Cardiac fibroblast (primary cell): ENCODE data around the gene NEDD4L.
A peak's percentile ranks its signal among the peaks of the same experiment; 100 is the strongest.
"Not testable (repeated sequence)": the region's sequence is repeated elsewhere in the genome, so short reads cannot be mapped to it uniquely, and the experiment has no call there.

Experiments
- DNase-seq, 2 donors: peaks; one replicate each; pipeline versions ENCODE4 v3.0.0 to v3.0.0-alpha.2; 2010; ENCODE audit warnings: low read depth in 2 of 2
- H3K4me3 ChIP-seq, 2 donors: replicated peaks in 1 of 2; 1 replicate in 1 of 2; 2 replicates in 1 of 2; pipeline ENCODE4 v1.5.1; 2011; ENCODE audit warnings: low read depth in 2 of 2, low read length in 2 of 2, mild to moderate bottlenecking in 2 of 2, moderate library complexity in 1 of 2
- TF ChIP-seq, protein P1 (sequence below): IDR thresholded peaks from one replicate; pipeline ENCODE4 v1.5.1; 2011; ENCODE audit warnings: low read depth, mild to moderate bottlenecking, low read length, inconsistent platforms

Gene NEDD4L

DNA sequence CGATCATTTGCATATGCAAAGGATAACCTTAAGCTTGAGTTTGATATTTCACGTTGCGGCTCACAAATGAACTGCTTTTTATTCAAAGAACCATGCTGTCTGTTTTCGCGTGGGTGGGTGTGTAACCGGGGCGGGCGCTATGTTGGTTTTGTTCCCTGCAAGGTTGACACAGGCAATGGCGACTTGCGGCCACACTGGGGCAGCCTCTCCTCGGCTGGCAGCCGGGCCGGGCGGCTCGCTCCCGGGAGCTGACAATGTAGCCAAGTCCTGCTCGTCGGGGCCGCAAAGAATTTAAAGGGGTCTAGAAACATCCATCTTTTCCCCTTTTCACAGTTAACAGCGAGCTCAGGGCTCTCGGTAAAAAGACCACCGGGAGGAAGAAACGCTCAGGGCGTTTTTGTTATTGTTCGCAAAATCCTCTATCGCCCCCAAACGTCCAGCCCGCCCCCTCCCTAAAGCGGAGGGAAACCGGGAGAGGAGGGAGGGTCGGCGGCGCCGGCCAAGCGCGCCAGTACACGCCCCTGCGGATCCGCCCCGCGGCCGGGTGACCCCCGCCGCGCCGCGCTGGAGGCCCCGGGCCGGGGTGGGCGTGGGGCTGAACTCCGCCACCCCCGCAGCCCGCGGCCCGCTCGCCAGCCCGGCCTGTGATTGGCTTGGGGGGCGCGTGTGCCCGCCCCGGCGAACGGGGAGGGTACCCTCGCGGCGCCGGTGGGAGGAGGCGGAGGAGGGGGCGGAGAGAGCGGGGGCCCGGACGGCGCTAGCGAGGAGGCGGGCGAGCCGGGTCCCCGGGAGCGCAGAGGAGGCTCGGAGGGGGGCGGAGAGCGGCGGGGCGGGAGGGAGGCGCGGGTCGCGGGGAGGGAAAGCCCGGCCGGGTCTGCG is at the start of gene NEDD4L:
NEDD4L (plus strand) TSS at position 736 of the 879 bp plus-strand sequence. CDS start 435 bp downstream, outside the sequence.
- TF ChIP-seq, protein P1, sequence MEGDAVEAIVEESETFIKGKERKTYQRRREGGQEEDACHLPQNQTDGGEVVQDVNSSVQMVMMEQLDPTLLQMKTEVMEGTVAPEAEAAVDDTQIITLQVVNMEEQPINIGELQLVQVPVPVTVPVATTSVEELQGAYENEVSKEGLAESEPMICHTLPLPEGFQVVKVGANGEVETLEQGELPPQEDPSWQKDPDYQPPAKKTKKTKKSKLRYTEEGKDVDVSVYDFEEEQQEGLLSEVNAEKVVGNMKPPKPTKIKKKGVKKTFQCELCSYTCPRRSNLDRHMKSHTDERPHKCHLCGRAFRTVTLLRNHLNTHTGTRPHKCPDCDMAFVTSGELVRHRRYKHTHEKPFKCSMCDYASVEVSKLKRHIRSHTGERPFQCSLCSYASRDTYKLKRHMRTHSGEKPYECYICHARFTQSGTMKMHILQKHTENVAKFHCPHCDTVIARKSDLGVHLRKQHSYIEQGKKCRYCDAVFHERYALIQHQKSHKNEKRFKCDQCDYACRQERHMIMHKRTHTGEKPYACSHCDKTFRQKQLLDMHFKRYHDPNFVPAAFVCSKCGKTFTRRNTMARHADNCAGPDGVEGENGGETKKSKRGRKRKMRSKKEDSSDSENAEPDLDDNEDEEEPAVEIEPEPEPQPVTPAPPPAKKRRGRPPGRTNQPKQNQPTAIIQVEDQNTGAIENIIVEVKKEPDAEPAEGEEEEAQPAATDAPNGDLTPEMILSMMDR: peak; percentile 92
- H3K4me3 ChIP-seq: peak within 1 kb of the TSS; percentile 71 to 84
- peak; percentile 82 to 90 for DNase-seq

DNA sequence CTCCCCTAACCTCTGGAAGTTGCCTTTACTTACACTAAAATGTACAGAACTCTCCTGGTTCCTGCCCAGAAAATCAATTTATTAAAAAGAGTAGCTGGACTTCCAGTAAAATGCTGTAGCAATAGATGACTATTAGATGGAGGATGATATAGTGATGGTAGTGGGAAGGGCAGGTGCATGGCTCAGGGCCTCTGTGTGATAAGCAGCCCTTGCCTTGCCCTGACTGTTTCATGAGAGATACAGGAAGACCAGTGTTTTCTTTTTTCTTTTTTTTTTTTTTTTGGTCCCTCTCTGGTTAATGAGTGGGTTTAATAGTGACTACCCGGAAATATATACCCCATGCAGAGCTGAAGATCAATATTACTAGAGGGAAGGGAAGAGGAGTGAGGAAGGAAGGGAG is 48.7 kb upstream of the NEDD4L start:
- TF ChIP-seq, protein P1: no peak
- H3K4me3 ChIP-seq: no peak overlapping the region
- DNase-seq: no peak

DNA sequence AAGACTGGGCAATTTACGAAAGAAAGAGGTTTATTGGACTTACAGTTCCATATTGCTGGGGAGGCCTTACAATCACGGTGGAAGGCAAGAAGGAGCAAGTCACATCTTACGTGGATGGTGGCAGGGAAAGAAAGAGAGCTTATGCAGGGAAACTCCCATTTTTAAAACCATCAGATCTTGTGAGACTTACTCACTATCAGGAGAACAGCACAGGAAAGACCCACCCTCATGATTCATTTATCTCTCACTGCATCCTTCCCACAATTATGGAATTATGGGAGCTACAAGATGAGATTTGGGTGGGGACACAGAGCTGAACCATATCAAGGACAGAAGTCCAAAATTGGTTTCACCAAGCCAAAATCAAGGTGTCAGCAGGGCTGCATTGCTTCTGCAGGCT is 47.1 kb upstream of the NEDD4L start:
- DNase-seq: peak in 1 of 2 donors; percentile 13
- not testable (repeated sequence) for H3K4me3 ChIP-seq

DNA sequence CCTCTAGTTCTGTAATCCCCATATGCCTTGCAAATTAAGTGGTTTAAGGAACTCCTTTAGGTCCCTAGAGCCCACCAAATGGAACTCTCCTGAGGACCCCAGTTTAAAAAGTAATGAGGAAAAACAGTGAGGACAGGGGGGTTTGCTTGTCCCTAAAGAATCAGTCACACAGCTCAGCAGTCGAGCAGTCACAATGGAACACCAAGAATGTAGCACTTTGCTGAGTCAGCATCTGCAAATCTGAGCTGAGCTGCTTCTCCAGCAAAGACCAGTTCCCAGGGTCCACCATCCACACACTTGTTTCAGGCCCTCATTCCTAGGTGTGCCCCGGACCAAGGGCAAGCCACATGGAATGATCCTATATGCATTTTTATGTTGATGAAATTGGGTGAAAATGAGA is 46.2 kb upstream of the NEDD4L start:
- no peak for DNase-seq
- no peak overlapping the region for H3K4me3 ChIP-seq
- TF ChIP-seq, protein P1: no peak

DNA sequence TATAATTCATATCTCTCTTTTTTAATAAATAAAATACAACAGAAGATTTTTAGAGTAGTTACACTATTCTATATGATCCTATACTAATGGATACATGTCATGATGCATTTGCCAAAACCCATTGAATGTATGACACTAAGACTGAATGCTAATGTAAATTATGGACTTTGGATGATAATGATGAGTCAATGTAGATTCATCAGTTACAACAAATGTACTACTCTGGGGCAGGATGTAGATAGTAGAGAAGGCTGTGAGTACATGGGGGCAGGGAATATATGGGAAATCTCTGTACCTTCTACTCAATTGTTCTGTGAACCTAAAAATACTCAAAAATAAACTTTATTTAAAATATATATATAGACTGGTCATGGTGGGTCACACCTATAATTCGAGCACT is 45.6 kb upstream of the NEDD4L start:
- H3K4me3 ChIP-seq: no peak overlapping the region
- TF ChIP-seq, protein P1: no peak
- DNase-seq: peak in 1 of 2 donors; percentile 48

DNA sequence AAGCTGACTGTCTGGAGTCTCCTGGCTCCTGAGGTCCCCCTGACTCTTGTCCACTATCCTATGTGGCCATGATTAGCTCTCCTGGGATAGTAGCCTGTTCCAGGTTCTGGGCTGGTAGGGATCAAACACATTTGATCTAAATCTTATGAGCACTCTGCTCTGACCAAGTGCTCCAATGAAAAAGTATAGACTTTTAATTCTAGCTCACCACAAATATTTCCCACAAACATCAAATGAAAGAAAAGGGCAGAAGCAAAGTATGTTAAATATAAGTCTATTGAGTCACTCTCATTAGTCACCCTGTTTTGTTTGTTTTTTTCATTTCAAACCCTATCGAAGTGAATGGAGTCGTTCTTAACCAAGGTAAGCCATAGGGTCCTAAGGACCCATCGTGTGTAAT is 39.7 kb upstream of the NEDD4L start:
- TF ChIP-seq, protein P1: no peak
- H3K4me3 ChIP-seq: no peak overlapping the region
- peak; percentile 28 to 79 for DNase-seq

DNA sequence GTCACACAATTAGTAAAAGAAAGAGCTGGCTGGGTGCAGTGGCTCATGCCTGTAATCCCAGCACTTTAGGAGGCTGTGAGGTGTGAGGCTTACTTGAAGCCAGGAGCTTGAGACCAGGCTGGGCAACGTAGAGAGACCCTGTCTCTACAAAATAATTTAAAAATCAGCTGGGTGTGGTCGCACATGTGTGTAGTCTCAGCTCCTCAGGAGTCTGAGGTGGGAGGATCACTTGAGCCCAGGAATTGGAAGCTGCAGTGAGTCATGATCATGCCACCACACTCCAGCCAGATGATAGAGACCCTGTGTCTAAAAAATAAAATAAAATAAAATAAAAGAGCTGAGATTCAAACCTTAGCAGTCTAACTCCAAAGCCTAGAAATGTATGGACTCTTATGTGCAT is 39.0 kb upstream of the NEDD4L start:
- peak; percentile 3 to 73 for DNase-seq
- TF ChIP-seq, protein P1: no peak
- H3K4me3 ChIP-seq: no peak overlapping the region
